ENCODE results near the gene UTS2R.
A peak's percentile ranks its signal among the peaks of the same experiment; 100 is the strongest.

Gene UTS2R

DNA sequence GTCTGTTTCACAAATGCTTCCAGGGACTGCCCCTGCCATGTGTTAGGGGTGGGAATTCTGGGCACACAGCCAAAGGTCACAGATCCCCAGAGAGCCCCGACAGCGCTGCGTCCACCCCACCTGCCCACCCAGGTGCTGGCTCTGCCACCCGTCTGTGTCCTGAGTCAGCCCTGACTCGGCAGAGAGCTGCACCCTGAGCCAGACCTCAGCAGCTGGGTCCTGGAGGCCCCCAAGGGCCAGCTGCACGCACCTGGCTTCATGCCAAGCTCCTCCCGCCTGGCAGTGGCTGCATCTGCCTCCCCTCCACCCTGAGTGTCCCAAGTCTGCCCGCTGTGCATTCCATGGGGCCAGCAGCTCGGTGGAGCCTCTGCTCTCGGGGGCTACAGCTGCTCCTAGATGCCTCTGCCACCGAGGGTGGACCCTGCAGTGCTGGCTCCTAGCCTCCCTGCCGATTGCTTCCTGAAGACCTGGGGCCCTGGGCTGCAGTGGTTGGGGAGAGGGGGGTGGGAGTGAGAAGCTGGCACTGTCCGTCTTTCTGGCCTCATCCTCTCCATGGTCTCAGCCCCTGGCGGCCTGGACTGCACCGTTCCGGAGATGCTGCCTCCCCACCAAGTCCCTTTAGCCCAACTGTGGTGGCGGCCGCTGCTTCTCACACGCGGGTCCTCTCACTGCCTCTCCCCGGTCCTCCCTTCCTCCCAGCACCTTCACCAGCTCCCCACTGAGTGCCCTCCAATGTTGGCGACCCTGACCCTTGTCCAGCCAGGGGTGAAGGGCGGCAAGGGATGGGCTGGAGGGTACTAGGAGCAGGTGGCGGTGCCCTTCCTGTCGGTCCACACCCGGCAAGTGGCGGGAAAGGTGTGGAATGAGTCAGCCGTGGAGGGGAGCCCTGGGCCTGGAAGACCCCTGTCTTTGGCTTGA, 41.0 kb upstream of the UTS2R start:
- DNase-seq (ENCODE audit: low read depth), result no peak
- no peak overlapping the region for H3K4me3 ChIP-seq (ENCODE audit: low read depth, low read length)
- no peak for TF ChIP-seq CTCF (IDR thresholded peaks at IDR 0.05; ENCODE audit: low read depth, low read length, missing control alignments)

GRCh38 chr17:82331345-82331939, 40.1 kb upstream of the UTS2R start:
- DNase-seq (ENCODE audit: low read depth), result no peak
- TF ChIP-seq CTCF (IDR thresholded peaks at IDR 0.05; ENCODE audit: low read depth, low read length, missing control alignments), result no peak
- no peak overlapping the region for H3K4me3 ChIP-seq (ENCODE audit: low read depth, low read length)

GRCh38 chr17:82332669-82333278, 38.8 kb upstream of the UTS2R start:
- no peak overlapping the region for H3K4me3 ChIP-seq (ENCODE audit: low read depth, low read length)
- TF ChIP-seq CTCF (IDR thresholded peaks at IDR 0.05; ENCODE audit: low read depth, low read length, missing control alignments), result no peak
- DNase-seq (ENCODE audit: low read depth), result no peak

DNA sequence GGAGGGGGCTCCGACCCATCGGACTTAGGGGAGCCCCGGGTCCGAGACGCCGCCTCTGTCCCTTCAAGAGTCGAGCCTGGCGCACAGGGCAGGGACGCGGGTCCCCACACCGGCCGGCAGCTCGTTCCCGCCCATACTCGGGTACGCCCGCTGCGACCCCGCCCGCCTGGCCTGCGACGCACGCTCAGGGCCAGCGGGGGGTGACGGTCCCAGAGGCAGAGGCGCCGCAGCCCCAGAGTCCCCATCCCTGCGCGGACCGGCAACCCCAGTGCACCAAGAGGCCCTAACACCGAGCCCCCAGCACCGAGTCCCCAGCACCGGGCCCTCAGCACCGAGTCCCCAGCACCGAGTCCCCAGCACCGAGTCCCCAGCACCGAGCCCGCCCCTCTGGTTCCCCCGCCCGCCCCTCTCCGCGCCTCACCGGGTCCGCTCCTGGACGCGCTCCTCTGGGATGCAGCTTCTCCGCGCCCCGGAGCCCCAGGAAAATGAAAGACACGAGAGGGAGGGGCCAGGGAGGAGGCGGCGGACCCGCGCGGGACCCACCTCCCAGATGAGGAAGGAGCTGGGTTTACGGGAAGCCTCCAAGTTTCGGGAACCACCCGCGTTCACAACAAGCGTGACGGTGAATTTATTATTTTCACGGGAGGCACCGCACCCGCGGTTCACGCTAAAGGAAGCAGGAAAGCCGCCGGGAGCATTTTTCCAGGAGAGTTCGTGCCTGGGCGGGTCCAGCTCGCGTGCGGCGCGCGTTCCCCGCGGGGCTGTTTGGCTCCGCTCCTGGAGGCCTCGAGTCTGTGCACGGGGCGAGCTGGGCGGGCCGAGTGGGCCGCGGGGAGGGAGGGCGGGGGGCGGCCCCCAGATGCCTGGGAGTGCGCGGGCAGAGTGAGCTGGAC, 38.0 kb upstream of the UTS2R start, which contains the start of gene SECTM1:
Gene SECTM1 (minus strand): TSS at position 488 of the 893 bp plus-strand sequence. CDS start 6,526 bp downstream, outside the sequence.
- no peak for DNase-seq (ENCODE audit: low read depth)
- peak within 1 kb of the TSS; percentile 23; the same call in 1 of the 2 replicates for H3K4me3 ChIP-seq (ENCODE audit: low read depth, low read length)
- TF ChIP-seq CTCF (IDR thresholded peaks at IDR 0.05; ENCODE audit: low read depth, low read length, missing control alignments), result no peak

- TF ChIP-seq CTCF (IDR thresholded peaks at IDR 0.05; ENCODE audit: low read depth, low read length, missing control alignments), result no peak
- DNase-seq (ENCODE audit: low read depth), result no peak
- no peak overlapping the region for H3K4me3 ChIP-seq (ENCODE audit: low read depth, low read length)
Measured at GRCh38 chr17:82334204-82334621, 37.4 kb upstream of the UTS2R start.
